Epithelial cell of proximal tubule (primary cell): ENCODE data around the gene MOB3A. TPM values are rescaled to one million over a fixed set of nuclear protein-coding genes. Genes with fewer than 3 reads are reported as not detected.

ENCODE experiments used
- DNase-seq: peaks from one replicate; pipeline ENCODE4 v3.0.0-alpha.2; 2011; ENCODE audit warnings: low read depth
- H3K4me3 ChIP-seq: 2 replicates; pipeline ENCODE4 v1.5.1; 2011; ENCODE audit warnings: low read depth, mild to moderate bottlenecking, low read length
- CTCF ChIP-seq: conservative IDR thresholded peaks from 2 replicates; pipeline ENCODE4 v1.5.1; 2012; ENCODE audit warnings: low read depth, mild to moderate bottlenecking, low read length
- total RNA-seq: library from RNA; depleted of rRNA; stranded (reverse); fragments of >200 nt; gene quantifications from 2 replicates; pipeline ENCODE4 v1.2.3, GENCODE V29; 2015

The MOB3A gene
- total RNA-seq, 1 donor from 2014 or later = 29.9 TPM

GRCh38 chr19:2050349-2050990, 45.7 kb downstream of the MOB3A start:
- no peak for TF ChIP-seq CTCF
- no peak for DNase-seq

GRCh38 chr19:2049741-2050348, 46.3 kb downstream of the MOB3A start:
- DNase-seq = no peak
- TF ChIP-seq CTCF = no peak
- H3K4me3 ChIP-seq = peak overlapping the region; percentile 94

More at GRCh38 chr19:2050349-2050990, 45.7 kb downstream of the MOB3A start:
- peak overlapping the region; percentile 94 for H3K4me3 ChIP-seq

GRCh38 chr19:2048959-2049740, 47.0 kb downstream of the MOB3A start:
- DNase-seq = no peak
- TF ChIP-seq CTCF = no peak
- peak overlapping the region; percentile 94 for H3K4me3 ChIP-seq

- no peak for DNase-seq
- TF ChIP-seq CTCF = no peak
- H3K4me3 ChIP-seq = peak overlapping the region; percentile 94
Observed at GRCh38 chr19:2048104-2048958, 47.8 kb downstream of the MOB3A start.

GRCh38 chr19:2047449-2048103, 48.5 kb downstream of the MOB3A start:
- H3K4me3 ChIP-seq = no peak overlapping the region
- DNase-seq = no peak
- no peak for TF ChIP-seq CTCF

- no peak overlapping the region for H3K4me3 ChIP-seq
- DNase-seq = no peak
- no peak for TF ChIP-seq CTCF
Observed at GRCh38 chr19:2047076-2047448, 49.1 kb downstream of the MOB3A start.
